GM21529 (cell line): ENCODE results near the gene PSEN1.
A peak's percentile ranks its signal among the peaks of the same experiment; 100 is the strongest.

ENCODE experiments used
- ATAC-seq: cut with Tn5 transposase; IDR thresholded peaks from one replicate; pipeline ENCODE4 v1.9.1; 2021; ENCODE audit not compliant: unreplicated experiment

The PSEN1 gene

GRCh38 chr14:73136387-73137225 is at the start of gene PSEN1:
TSS of gene PSEN1 (plus strand) at chr14:73136507. CDS start at chr14:73148020, 11,513 bp downstream.
- peak; percentile 86 for ATAC-seq

- ATAC-seq = no peak
These were observed 45.3 kb upstream of the PSEN1 start for GRCh38 chr14:73091044-73091443.

DNA sequence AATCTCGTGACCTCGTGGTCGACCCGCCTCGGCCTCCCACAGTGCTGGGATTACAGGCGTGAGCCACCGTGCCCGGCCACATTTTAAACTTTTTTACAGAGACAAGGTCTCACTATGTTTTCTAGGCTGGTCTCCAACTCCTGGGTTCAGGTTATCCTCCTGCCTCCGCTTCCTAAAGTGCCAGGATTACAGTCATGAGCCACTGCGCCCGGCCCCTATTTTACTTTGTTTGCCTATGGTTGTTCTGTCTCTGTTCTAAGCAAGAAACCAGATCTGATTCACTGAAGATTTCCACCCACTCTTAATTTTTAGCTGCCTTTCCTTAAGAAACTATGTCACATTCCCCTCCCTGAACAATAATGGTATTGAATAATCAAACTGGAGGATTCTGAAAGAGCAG is 38.9 kb upstream of the PSEN1 start:
- no peak for ATAC-seq

DNA sequence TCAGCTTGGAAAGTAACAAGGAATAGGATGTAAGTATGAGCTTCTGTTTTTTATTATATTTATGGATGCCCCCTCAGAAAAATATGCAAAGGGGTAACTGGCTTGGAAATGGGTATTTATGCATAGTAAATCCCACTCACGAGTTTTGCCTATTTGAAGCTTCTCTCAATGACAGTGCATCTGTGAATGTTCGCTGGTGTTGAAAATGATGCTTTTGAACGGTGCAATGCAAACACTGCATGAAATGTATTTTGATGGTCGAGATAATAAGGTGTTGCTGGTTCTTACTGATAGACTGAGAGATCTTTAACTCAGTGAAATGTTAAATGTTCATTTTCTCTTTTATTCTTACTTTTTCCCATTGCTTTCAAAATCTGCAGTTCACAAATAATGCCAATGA is 36.0 kb upstream of the PSEN1 start:
- no peak for ATAC-seq

GRCh38 chr14:73102806-73103497 is 33.4 kb upstream of the PSEN1 start:
- ATAC-seq = no peak

GRCh38 chr14:73105050-73105449 is 31.3 kb upstream of the PSEN1 start:
- ATAC-seq = no peak

GRCh38 chr14:73105727-73106126 is 30.6 kb upstream of the PSEN1 start:
- ATAC-seq = no peak

DNA sequence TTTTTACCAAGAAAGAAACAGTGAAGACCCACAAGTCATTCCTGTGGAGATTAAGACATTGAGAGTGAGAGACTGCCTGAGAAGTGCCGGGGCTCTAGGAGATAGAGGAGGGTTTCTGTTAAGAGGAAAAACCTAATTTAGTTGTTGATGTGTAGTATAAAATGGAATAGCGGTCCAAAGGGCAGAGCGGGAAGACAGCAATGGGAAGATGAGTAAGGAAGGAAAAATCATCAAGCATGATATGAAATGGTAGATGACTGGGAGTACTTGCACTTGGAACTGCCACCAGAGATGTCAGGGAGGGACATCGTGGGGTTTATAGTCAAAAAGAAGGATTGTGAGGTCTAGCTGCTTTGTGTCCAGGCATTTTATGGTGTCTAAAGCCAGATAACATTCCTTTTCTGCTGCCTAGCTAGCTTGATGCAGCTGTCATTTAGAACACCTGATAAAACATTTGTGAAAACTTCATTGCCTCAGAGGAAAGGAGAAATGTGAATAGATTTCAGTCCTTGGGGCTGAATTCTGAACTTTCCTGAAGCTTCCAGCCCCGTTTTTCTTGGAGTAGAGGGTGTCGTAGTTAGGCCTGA is 20.1 kb upstream of the PSEN1 start:
- ATAC-seq = no peak

DNA sequence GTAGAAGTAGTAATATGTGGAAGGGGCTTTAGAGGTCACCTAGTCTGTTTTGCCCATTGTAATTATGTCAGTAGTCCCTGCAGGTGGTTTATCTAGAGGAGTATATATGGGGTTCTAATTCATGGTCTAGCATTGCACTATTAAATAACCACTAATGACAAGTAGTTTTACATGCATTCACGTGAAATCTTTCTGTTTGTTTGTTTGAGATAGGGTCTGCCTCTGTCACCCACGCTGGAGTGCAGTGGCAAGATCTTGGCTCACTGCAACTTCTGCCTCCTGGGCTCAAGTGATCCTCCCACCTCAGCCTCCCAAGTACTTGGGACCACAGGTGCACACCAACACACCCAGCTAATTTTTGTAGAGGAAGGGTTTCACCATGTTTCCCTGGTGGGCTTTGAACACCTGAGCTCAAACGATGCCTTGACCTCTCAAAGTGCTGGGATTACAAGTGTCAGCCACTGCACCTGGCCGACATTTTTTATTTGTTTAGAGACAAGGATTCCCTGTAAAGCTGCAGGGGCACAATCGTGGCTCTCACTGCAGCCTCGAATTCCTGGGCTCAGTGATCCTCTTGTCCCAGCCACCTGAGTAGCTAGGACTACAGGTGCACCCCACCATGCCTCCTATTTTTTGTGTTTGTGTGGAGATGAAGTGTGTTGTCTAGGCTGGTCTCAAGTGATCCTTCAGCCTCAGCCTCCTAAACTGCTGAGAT is 12.0 kb upstream of the PSEN1 start:
- ATAC-seq = no peak

GRCh38 chr14:73125169-73125588 is 11.1 kb upstream of the PSEN1 start:
- no peak for ATAC-seq

DNA sequence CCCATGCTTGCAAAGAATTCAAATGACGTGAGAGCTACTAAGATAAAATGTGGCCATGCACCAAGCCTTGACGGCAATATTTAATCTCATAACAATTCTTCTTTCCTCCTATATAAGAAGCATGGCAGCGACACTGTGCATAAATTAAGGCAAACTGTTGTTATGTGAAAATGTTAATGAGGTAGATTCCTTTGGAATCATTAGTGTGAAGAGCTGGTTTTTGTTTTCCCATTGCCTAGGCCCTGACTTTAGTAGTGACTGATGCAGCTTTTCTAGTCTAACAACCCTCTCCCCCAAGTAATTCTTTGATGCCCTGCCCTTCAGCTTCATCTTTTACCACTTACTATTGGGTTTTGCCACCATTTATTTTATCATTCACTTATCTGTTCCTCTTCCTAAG is 10.6 kb upstream of the PSEN1 start:
- ATAC-seq = no peak

GRCh38 chr14:73133795-73134194 is 2.5 kb upstream of the PSEN1 start:
- no peak for ATAC-seq

DNA sequence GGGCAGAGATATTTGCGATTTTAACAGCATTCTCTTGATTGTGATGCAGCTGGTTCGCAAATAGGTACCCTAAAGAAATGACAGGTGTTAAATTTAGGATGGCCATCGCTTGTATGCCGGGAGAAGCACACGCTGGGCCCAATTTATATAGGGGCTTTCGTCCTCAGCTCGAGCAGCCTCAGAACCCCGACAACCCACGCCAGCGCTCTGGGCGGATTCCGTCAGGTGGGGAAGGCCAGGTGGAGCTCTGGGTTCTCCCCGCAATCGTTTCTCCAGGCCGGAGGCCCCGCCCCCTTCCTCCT is 271 bp upstream of the PSEN1 start:
- ATAC-seq = no peak

- ATAC-seq = no peak
These were observed 4.6 kb downstream of the PSEN1 start for GRCh38 chr14:73140811-73141323.

GRCh38 chr14:73142216-73142615 is 5.9 kb downstream of the PSEN1 start:
- no peak for ATAC-seq

GRCh38 chr14:73143003-73143402 is 6.7 kb downstream of the PSEN1 start:
- ATAC-seq = no peak

DNA sequence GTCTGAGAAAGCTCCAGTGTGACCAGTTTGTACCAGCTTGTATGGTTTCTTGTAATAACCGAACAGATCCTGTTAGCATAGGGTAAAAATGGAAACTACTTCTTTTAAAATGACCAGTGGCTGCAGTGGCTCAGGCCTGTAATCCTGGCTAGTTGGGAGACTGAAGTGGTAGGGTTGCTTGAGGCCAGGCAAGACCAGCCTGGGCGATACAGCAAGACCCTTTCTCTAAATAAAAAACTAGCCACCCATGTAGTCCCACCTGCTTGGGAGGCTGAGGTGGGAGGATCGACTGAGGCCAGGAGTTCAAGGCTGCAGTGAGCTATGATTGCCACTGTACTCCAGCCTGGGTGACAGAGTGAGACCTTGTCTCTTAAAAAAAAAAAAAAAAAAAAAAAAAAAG is 7.3 kb downstream of the PSEN1 start:
- ATAC-seq = no peak

DNA sequence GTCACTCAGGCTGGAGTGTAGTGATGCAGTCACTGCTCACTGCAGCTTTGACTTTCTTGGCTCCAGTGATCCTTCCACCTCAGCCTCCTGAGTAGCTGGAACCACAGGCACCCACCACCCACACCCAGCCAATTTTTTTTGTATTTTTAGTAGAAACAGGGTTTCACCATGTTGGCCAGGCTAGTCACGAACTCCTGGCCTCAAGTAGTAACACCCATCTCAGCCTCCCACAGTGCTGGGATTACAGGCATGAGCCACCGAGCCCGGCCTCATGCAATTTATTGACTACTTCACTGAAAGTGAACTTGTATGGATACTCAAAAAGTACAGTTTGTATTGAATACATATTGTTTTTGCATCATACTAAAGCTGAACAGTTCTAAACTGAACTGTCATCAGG is 9.1 kb downstream of the PSEN1 start:
- no peak for ATAC-seq

GRCh38 chr14:73146111-73146510 is 9.8 kb downstream of the PSEN1 start:
- ATAC-seq = no peak

- ATAC-seq = no peak
These were observed 13.4 kb downstream of the PSEN1 start for GRCh38 chr14:73149753-73150152.

DNA sequence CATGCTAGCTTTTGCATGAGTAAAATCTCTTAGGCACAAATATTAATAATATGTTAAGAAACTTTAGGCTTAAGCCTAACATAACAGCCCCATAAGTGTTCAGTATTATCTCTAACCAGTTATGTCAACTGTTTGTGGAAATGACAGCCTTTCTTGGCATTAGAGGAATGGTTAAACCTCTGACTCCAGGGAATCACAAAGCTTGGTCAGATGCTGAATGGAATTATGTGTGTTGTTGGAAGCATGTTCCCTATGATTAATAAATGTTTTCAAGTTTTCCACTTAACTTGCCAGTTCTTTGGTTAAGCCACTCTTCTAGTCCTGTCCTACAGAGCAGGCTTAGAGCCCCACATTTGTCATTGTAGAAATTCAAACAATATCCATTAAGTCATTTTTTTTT is 17.0 kb downstream of the PSEN1 start:
- ATAC-seq = no peak
